ENCODE data around the gene CHRNA9.

CHRNA9 gene

GRCh38 chr4:40309250-40309774, 25.8 kb upstream of the CHRNA9 start:
- peak; percentile 78 for DNase-seq (ENCODE audit: low read depth)

GRCh38 chr4:40310225-40310624, 24.9 kb upstream of the CHRNA9 start:
- DNase-seq (ENCODE audit: low read depth) = no peak

GRCh38 chr4:40311811-40312346, 23.3 kb upstream of the CHRNA9 start:
- DNase-seq (ENCODE audit: low read depth) = no peak

GRCh38 chr4:40314951-40315350, 20.2 kb upstream of the CHRNA9 start:
- DNase-seq (ENCODE audit: low read depth) = no peak

- DNase-seq (ENCODE audit: low read depth) = no peak
These were observed 18.8 kb upstream of the CHRNA9 start for GRCh38 chr4:40316333-40316781.

GRCh38 chr4:40316782-40317635, 18.1 kb upstream of the CHRNA9 start:
- peak; percentile 21 for DNase-seq (ENCODE audit: low read depth)

- no peak for DNase-seq (ENCODE audit: low read depth)
These were observed 17.0 kb upstream of the CHRNA9 start for GRCh38 chr4:40317916-40318658.

- DNase-seq (ENCODE audit: low read depth) = no peak
These were observed 13.4 kb upstream of the CHRNA9 start for GRCh38 chr4:40321574-40322275.

GRCh38 chr4:40322811-40323210, 12.3 kb upstream of the CHRNA9 start:
- DNase-seq (ENCODE audit: low read depth) = no peak

GRCh38 chr4:40323866-40324265, 11.3 kb upstream of the CHRNA9 start:
- no peak for DNase-seq (ENCODE audit: low read depth)

- peak; percentile 39 for DNase-seq (ENCODE audit: low read depth)
These were observed 9.6 kb upstream of the CHRNA9 start for GRCh38 chr4:40325406-40326019.

GRCh38 chr4:40327340-40327739, 7.8 kb upstream of the CHRNA9 start:
- no peak for DNase-seq (ENCODE audit: low read depth)

- DNase-seq (ENCODE audit: low read depth) = no peak
These were observed 6.8 kb upstream of the CHRNA9 start for GRCh38 chr4:40328383-40328782.

- no peak for DNase-seq (ENCODE audit: low read depth)
These were observed 5.3 kb upstream of the CHRNA9 start for GRCh38 chr4:40329805-40330204.

- no peak for DNase-seq (ENCODE audit: low read depth)
These were observed 4.6 kb upstream of the CHRNA9 start for GRCh38 chr4:40330536-40330935.

- DNase-seq (ENCODE audit: low read depth) = no peak
These were observed 3.9 kb upstream of the CHRNA9 start for GRCh38 chr4:40331101-40331745.

GRCh38 chr4:40331961-40332360, 3.2 kb upstream of the CHRNA9 start:
- no peak for DNase-seq (ENCODE audit: low read depth)

GRCh38 chr4:40333921-40334352, 1.2 kb upstream of the CHRNA9 start:
- DNase-seq (ENCODE audit: low read depth) = no peak

GRCh38 chr4:40335525-40335894, 377 bp downstream of the CHRNA9 start:
- no peak for DNase-seq (ENCODE audit: low read depth)

GRCh38 chr4:40337051-40337450, 1.9 kb downstream of the CHRNA9 start:
- DNase-seq (ENCODE audit: low read depth) = no peak

- DNase-seq (ENCODE audit: low read depth) = no peak
These were observed 2.4 kb downstream of the CHRNA9 start for GRCh38 chr4:40337523-40337922.
